Neural progenitor cell (in vitro differentiated cells): ENCODE measurements around the gene MFSD8. TPM values are rescaled to one million over a fixed set of nuclear protein-coding genes. Genes with fewer than 3 reads are reported as not detected.
"Not testable (repeated sequence)": the region's sequence is repeated elsewhere in the genome, so short reads cannot be mapped to it uniquely, and the experiment has no call there.

Experiments used
- DNase-seq: peaks from one replicate; pipeline ENCODE4 v3.0.0-alpha.2; 2016; ENCODE audit warnings: low spot score
- H2AFZ ChIP-seq: fragments of 200-600 bp; sonication (generic); replicated peaks from 2 replicates; pipeline ENCODE4 v1.6.1; 2016; ENCODE audit warnings: antibody characterized with exemption
- H3F3A ChIP-seq: fragments of 200-600 bp; sonication (generic); 2 replicates; pipeline ENCODE4 v1.6.1; 2016; ENCODE audit warnings: antibody characterized with exemption, low read depth
- H3K27ac ChIP-seq: fragments of 200-600 bp; sonication (generic); 2 replicates; pipeline ENCODE4 v1.5.1; 2016; ENCODE audit warnings: mild to moderate bottlenecking
- H3K27me3 ChIP-seq: fragments of 200-600 bp; sonication (generic); 2 replicates; pipeline ENCODE4 v1.6.1; 2016; ENCODE audit warnings: mild to moderate bottlenecking, moderate library complexity
- H3K36me3 ChIP-seq: fragments of 200-600 bp; sonication (generic); 2 replicates; pipeline ENCODE4 v1.5.1; 2016
- H3K4me1 ChIP-seq: fragments of 200-600 bp; sonication (generic); 2 replicates; pipeline ENCODE4 v1.6.1; 2016; ENCODE audit warnings: mixed run types
- H3K4me2 ChIP-seq: fragments of 200-600 bp; sonication (generic); 2 replicates; pipeline ENCODE4 v1.6.1; 2016
- H3K4me3 ChIP-seq: fragments of 200-600 bp; sonication (generic); 2 replicates; pipeline ENCODE4 v1.5.1; 2016
- H3K79me2 ChIP-seq: fragments of 200-600 bp; sonication (generic); 2 replicates; pipeline ENCODE4 v1.6.1; 2016; ENCODE audit warnings: low read depth
- H3K9ac ChIP-seq: fragments of 200-600 bp; sonication (generic); 2 replicates; pipeline ENCODE4 v1.6.1; 2016
- H3K9me3 ChIP-seq: fragments of 200-600 bp; sonication (generic); 2 replicates; pipeline ENCODE4 v1.5.1; 2016; ENCODE audit warnings: low read depth
- H4K20me1 ChIP-seq: fragments of 200-600 bp; sonication (generic); 2 replicates; pipeline ENCODE4 v1.6.1; 2016; ENCODE audit warnings: low read depth
- H3K27ac Mint-ChIP-seq: 3 replicates; pipeline ENCODE4 v1.8.0; 2021; ENCODE audit warnings: mixed read lengths
- H3K27me3 Mint-ChIP-seq: 2 replicates; pipeline ENCODE4 v1.8.0; 2022; ENCODE audit warnings: low read depth, mild to moderate bottlenecking, inconsistent platforms, moderate library complexity, mixed read lengths; ENCODE audit not compliant: insufficient read depth
- H3K36me3 Mint-ChIP-seq: 3 replicates; pipeline ENCODE4 v1.8.0; 2021; ENCODE audit warnings: mixed read lengths
- H3K4me1 Mint-ChIP-seq: 3 replicates; pipeline ENCODE4 v1.8.0; 2021; ENCODE audit warnings: mixed read lengths
- H3K4me3 Mint-ChIP-seq: 3 replicates; pipeline ENCODE4 v1.8.0; 2021; ENCODE audit warnings: mild to moderate bottlenecking, moderate library complexity, mixed read lengths
- H3K9me3 Mint-ChIP-seq: 3 replicates; pipeline ENCODE4 v1.8.0; 2020; ENCODE audit warnings: mixed read lengths
- EZH2 ChIP-seq: fragments of 200-600 bp; sonication (generic); IDR thresholded peaks from 2 replicates; pipeline ENCODE4 v1.6.1; 2017; ENCODE audit warnings: antibody characterized with exemption, mild to moderate bottlenecking, moderate library complexity
- EZH2phosphoT487 ChIP-seq: fragments of 200-600 bp; sonication (generic); IDR thresholded peaks from 2 replicates; pipeline ENCODE4 v1.6.1; 2017; ENCODE audit warnings: antibody characterized with exemption
- total RNA-seq: library from RNA; depleted of rRNA; stranded (reverse); fragments of >200 nt; gene quantifications from 2 replicates; pipeline ENCODE4 v1.2.3, GENCODE V29; 2015; ENCODE audit warnings: low replicate concordance
- TF ChIP-seq, protein P1 (sequence below): fragments of 200-600 bp; sonication (generic); IDR thresholded peaks from 2 replicates; pipeline ENCODE4 v1.5.1; 2017; ENCODE audit warnings: antibody characterized with exemption, mild to moderate bottlenecking

Gene MFSD8
- total RNA-seq, 1 donor from 2014 or later, result 46.7 TPM

DNA sequence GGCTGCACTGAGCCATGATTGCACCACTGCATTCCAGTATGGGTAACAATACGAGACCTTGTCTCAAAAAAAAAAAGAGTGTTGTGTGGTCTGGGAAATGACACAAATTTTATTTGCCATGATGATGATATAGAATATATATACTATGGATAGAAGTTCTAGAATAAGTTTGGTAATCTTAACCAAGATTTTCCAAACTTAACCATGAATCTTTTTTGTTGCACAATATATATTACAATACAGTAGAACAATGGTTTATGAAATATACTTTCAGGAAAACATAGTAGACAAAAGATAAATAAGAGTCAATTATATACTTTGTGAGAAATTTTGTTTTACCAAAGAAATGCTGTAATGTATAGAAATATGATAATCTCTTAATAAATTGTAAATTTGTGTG, 34.8 kb downstream of the MFSD8 start:
- Histone ChIP-seq H3K79me2 (no peaks in the 10 kb centered on the region), H3K9me3 (no peaks in the 10 kb centered on the region), H3K4me2 (no peak overlapping the region), H3K4me1 (no peaks in the 10 kb centered on the region), H3K27me3 (no peaks in the 10 kb centered on the region), H3K36me3 (peaks cover 5% of the 10 kb centered on the region), H3K9ac (no peak overlapping the region), H4K20me1 (no peaks in the 10 kb centered on the region), H3F3A (no peaks in the 10 kb centered on the region), H3K27ac (no peak overlapping the region), H3K4me3 (no peak overlapping the region), H2AFZ (no peak overlapping the region)
- no peak for DNase-seq
- H3K4me1 Mint-ChIP-seq, result no peaks in the 10 kb centered on the region
- peaks cover 2% of the 10 kb centered on the region for H3K9me3 Mint-ChIP-seq
- H3K27ac Mint-ChIP-seq, result no peak overlapping the region
- peaks cover 13% of the 10 kb centered on the region for H3K36me3 Mint-ChIP-seq
- TF ChIP-seq, protein P1, sequence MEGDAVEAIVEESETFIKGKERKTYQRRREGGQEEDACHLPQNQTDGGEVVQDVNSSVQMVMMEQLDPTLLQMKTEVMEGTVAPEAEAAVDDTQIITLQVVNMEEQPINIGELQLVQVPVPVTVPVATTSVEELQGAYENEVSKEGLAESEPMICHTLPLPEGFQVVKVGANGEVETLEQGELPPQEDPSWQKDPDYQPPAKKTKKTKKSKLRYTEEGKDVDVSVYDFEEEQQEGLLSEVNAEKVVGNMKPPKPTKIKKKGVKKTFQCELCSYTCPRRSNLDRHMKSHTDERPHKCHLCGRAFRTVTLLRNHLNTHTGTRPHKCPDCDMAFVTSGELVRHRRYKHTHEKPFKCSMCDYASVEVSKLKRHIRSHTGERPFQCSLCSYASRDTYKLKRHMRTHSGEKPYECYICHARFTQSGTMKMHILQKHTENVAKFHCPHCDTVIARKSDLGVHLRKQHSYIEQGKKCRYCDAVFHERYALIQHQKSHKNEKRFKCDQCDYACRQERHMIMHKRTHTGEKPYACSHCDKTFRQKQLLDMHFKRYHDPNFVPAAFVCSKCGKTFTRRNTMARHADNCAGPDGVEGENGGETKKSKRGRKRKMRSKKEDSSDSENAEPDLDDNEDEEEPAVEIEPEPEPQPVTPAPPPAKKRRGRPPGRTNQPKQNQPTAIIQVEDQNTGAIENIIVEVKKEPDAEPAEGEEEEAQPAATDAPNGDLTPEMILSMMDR, result no peak
- TF ChIP-seq EZH2, result no peak
- TF ChIP-seq EZH2phosphoT487, result no peak
- no peak overlapping the region for H3K4me3 Mint-ChIP-seq
- H3K27me3 Mint-ChIP-seq, result no peaks in the 10 kb centered on the region

DNA sequence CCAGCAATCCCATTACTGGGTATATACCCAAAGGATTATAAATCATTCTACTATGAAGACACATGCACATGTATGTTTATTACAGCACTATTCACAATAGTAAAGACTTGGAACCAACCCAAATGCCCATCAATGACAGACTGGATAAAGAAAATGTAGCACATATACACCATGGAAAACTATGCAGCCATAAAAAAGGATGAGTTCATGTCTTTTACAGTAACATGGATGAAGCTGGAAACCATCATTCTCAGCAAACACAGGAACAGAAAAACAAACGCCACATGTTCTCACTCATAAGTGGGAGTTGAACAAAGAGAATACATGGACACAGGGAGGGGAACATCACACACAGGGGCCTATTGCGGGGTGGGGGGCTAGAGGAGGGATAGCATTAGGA, 39.3 kb downstream of the MFSD8 start:
- not testable (repeated sequence) for H3K9me3 Mint-ChIP-seq, H3F3A ChIP-seq, DNase-seq, H3K4me3 Mint-ChIP-seq, H3K9me3 ChIP-seq, H3K27me3 ChIP-seq, H3K27me3 Mint-ChIP-seq, H2AFZ ChIP-seq, H3K9ac ChIP-seq, H3K36me3 ChIP-seq, H3K27ac Mint-ChIP-seq, H3K79me2 ChIP-seq, H3K27ac ChIP-seq, H3K4me1 ChIP-seq, H3K4me1 Mint-ChIP-seq, H4K20me1 ChIP-seq, H3K4me2 ChIP-seq, H3K4me3 ChIP-seq
- peaks cover 21% of the 10 kb centered on the region for H3K36me3 Mint-ChIP-seq

DNA sequence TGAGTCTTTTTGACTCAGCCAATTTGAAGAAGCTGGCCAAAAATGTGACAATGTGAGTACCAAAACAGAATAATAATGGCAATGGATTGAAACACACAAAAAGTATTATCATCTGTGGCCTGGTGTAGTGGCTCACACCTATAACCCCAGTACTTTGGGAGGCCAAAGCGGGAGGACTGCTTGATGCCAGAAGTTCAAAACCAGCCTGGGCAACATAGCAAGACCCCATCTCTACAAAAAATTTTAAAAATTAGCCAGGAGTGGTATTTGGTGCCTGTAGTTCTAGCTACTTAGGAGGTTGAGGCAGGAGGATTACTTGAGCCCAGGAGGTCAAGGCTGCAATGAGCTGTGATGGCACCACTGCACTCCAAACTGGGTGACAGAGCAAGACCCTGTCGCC, 42.7 kb downstream of the MFSD8 start:
- Mint-ChIP-seq H3K36me3 (peaks cover 24% of the 10 kb centered on the region), H3K9me3 (peaks cover 2% of the 10 kb centered on the region), H3K27ac (no peak overlapping the region), H3K4me3 (no peak overlapping the region), H3K4me1 (no peaks in the 10 kb centered on the region), H3K27me3 (no peaks in the 10 kb centered on the region)
- TF ChIP-seq, protein P1, result no peak
- no peak for TF ChIP-seq EZH2
- TF ChIP-seq EZH2phosphoT487, result no peak
- no peaks in the 10 kb centered on the region for H3F3A ChIP-seq
- H3K79me2 ChIP-seq, result no peaks in the 10 kb centered on the region
- H2AFZ ChIP-seq, result no peak overlapping the region
- no peak overlapping the region for H3K4me2 ChIP-seq
- no peaks in the 10 kb centered on the region for H4K20me1 ChIP-seq
- no peaks in the 10 kb centered on the region for H3K4me1 ChIP-seq
- no peaks in the 10 kb centered on the region for H3K9me3 ChIP-seq
- no peak overlapping the region for H3K9ac ChIP-seq
- H3K27ac ChIP-seq, result no peak overlapping the region
- no peaks in the 10 kb centered on the region for H3K27me3 ChIP-seq
- H3K36me3 ChIP-seq, result peaks cover 9% of the 10 kb centered on the region
- no peak overlapping the region for H3K4me3 ChIP-seq
- no peak for DNase-seq

DNA sequence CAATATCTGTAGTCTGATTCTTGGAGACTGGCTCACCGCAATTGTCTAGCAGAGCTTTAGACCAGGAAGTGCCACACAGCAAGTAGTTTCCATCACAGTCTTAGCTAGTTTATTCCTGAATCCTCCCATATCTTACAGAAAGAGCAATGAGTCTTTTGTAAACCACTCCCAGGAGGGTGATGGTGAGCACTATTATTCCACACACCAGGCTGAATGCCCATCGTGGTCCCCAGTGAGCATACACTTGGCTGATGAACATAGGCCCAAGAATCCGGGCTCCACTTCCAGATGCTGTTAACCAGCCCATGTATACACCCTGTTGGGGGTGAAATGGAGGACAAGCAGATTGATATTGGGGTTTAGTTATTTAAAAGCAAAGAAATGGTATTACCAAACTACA, 44.5 kb downstream of the MFSD8 start:
- H3K27me3 ChIP-seq, result no peaks in the 10 kb centered on the region
- no peaks in the 10 kb centered on the region for H3K79me2 ChIP-seq
- no peak overlapping the region for H3K27ac ChIP-seq
- DNase-seq, result no peak
- no peak overlapping the region for H3K4me3 ChIP-seq
- no peaks in the 10 kb centered on the region for H3K9me3 ChIP-seq
- no peaks in the 10 kb centered on the region for H3F3A ChIP-seq
- H3K9ac ChIP-seq, result no peak overlapping the region
- Mint-ChIP-seq H3K36me3 (peaks cover 22% of the 10 kb centered on the region), H3K27me3 (no peaks in the 10 kb centered on the region), H3K27ac (no peak overlapping the region), H3K9me3 (peaks cover 2% of the 10 kb centered on the region), H3K4me1 (no peaks in the 10 kb centered on the region), H3K4me3 (no peak overlapping the region)
- H2AFZ ChIP-seq, result no peak overlapping the region
- H3K36me3 ChIP-seq, result peaks cover 9% of the 10 kb centered on the region
- no peaks in the 10 kb centered on the region for H3K4me1 ChIP-seq
- no peak overlapping the region for H3K4me2 ChIP-seq
- H4K20me1 ChIP-seq, result no peaks in the 10 kb centered on the region
- TF ChIP-seq EZH2, result no peak
- TF ChIP-seq EZH2phosphoT487, result no peak
- TF ChIP-seq, protein P1, result no peak
